HUES6 (cell line): Measurements from ENCODE around the gene FBP1.
A peak's percentile ranks its signal among the peaks of the same experiment; 100 is the strongest.

Source experiments
- H3K27ac ChIP-seq: 2 replicates; pipeline ENCODE4 v1.7.0; 2013; ENCODE audit warnings: low read depth, mild to moderate bottlenecking, low read length, inconsistent platforms
- H3K27me3 ChIP-seq: 2 replicates; pipeline ENCODE4 v1.6.1; 2013; ENCODE audit warnings: low read length; ENCODE audit not compliant: control insufficient read depth, insufficient read depth
- H3K36me3 ChIP-seq: 2 replicates; pipeline ENCODE4 v1.6.1; 2013; ENCODE audit warnings: low read length; ENCODE audit not compliant: control insufficient read depth, insufficient read depth
- H3K4me1 ChIP-seq: 2 replicates; pipeline ENCODE4 v1.6.1; 2013; ENCODE audit warnings: low read length; ENCODE audit not compliant: control insufficient read depth, insufficient read depth
- H3K4me3 ChIP-seq: 2 replicates; pipeline ENCODE4 v1.5.1; 2013; ENCODE audit warnings: low read depth, low read length
- H3K9ac ChIP-seq: one replicate; pipeline ENCODE4 v1.6.1; 2013; ENCODE audit warnings: mild to moderate bottlenecking, low read length
- H3K9me3 ChIP-seq: 2 replicates; pipeline ENCODE4 v1.6.1; 2013; ENCODE audit warnings: low read depth, low read length; ENCODE audit not compliant: control insufficient read depth, insufficient read depth

FBP1 gene

DNA sequence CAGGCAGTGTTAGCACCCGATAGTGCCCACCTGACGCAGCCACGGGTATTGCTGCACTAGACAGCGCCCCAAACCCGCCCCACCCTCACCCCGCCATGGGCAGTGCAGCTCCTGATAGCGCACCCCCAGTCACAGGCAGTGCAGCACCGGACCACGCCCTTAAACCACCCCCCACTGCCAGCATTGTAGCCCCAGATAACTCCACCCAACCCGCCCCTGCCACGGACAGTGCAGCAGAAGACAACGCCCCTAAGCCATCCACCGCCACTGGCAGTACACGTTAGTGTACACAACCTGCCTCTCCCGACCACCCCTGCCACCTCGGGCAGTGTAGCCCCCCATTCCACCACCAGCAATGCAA lies 85.3 kb downstream of the FBP1 start:
- peaks cover 11% of the 10 kb centered on the region; the same call in 1 of the 2 replicates for H3K9me3 ChIP-seq
- H3K36me3 ChIP-seq = peaks cover 4% of the 10 kb centered on the region; the same call in 1 of the 2 replicates
- no peak overlapping the region for H3K27ac ChIP-seq
- peak overlapping the region; percentile 77 for H3K4me3 ChIP-seq
- H3K9ac ChIP-seq = peak overlapping the region; percentile 85
- H3K27me3 ChIP-seq = no peaks in the 10 kb centered on the region
- no peaks in the 10 kb centered on the region; the same call in 1 of the 2 replicates for H3K4me1 ChIP-seq
